H1 (cell line): ENCODE data around the gene NEDD9. TPM values are rescaled to one million over a fixed set of nuclear protein-coding genes. Genes with fewer than 3 reads are reported as not detected.

Experiments
- CTCF ChIA-PET: fragments of 300-600 bp; sonication (Branson Sonifier 250); formaldehyde crosslinking; loops from one replicate; lab custom pipeline; 2021; ENCODE audit not compliant: partially characterized antibody; lab: Charles Lee
- POLR2A ChIA-PET: fragments of 300-600 bp; sonication (Branson Sonifier 250); formaldehyde crosslinking; loops from one replicate; lab custom pipeline; 2021; ENCODE audit warnings: inconsistent platforms; ENCODE audit not compliant: partially characterized antibody; lab: Charles Lee
- DNase-seq, 2 experiments: peaks; one replicate each; pipeline versions ENCODE4 v3.0.0 to v3.0.0-alpha.2; 2010 to 2022; ENCODE audit warnings: low spot score in 2 of 2, low read depth in 1 of 2, mixed read lengths in 1 of 2
- FAIRE-seq: peaks from 2 replicates; lab custom pipeline; 2011; peaks lifted over from hg19 to GRCh38; lab: Jason Lieb, UNC
- H2AFZ ChIP-seq: 2 replicates; pipeline ENCODE4 v1.8.1; 2012; ENCODE audit warnings: low read length, inconsistent platforms
- H2AK5ac ChIP-seq: 2 replicates; pipeline ENCODE4 v1.6.1; 2013; ENCODE audit warnings: low read depth, low read length
- H2BK120ac ChIP-seq: replicated peaks from 2 replicates; pipeline ENCODE3; 2013; ENCODE audit warnings: low read depth, low read length, inconsistent platforms
- H2BK12ac ChIP-seq: 2 replicates; pipeline ENCODE4 v1.6.1; 2013; ENCODE audit warnings: low read depth, low read length
- H2BK15ac ChIP-seq: 2 replicates; pipeline ENCODE4 v1.6.1; 2013; ENCODE audit warnings: low read length
- H2BK20ac ChIP-seq: 2 replicates; pipeline ENCODE4 v1.6.1; 2013; ENCODE audit warnings: low read length
- H2BK5ac ChIP-seq: 2 replicates; pipeline ENCODE4 v1.6.1; 2013; ENCODE audit warnings: low read depth, low read length
- H3K14ac ChIP-seq: 2 replicates; pipeline ENCODE4 v1.6.1; 2013; ENCODE audit warnings: inconsistent platforms; ENCODE audit not compliant: insufficient read length
- H3K18ac ChIP-seq: 2 replicates; pipeline ENCODE4 v1.6.1; 2013; ENCODE audit warnings: low read length; ENCODE audit errors: extremely low read depth
- H3K23ac ChIP-seq: 2 replicates; pipeline ENCODE4 v1.6.1; 2013; ENCODE audit warnings: inconsistent platforms; ENCODE audit not compliant: insufficient read length
- H3K23me2 ChIP-seq: 2 replicates; pipeline ENCODE4 v1.6.1; 2013; ENCODE audit warnings: low read depth, low read length
- H3K27ac ChIP-seq: 2 replicates; pipeline ENCODE4 v1.6.1; 2011; ENCODE audit warnings: low read depth, low read length, inconsistent platforms
- H3K27me3 ChIP-seq, 4 experiments: replicated peaks in 1 of 4; 1 replicate in 1 of 4; 2 replicates in 3 of 4; pipeline versions ENCODE4 v1.6.1 to v1.8.1; 2011 to 2013; ENCODE audit warnings: low read length in 3 of 4, mild to moderate bottlenecking in 3 of 4, inconsistent platforms in 2 of 4, mixed read lengths in 2 of 4, moderate library complexity in 1 of 4; ENCODE audit not compliant: control insufficient read depth in 3 of 4, insufficient read depth in 3 of 4; ENCODE audit errors: extremely low read depth in 1 of 4
- H3K36me3 ChIP-seq, 4 experiments: 2 replicates each; pipeline versions ENCODE4 v1.6.1 to v1.8.1; 2011 to 2013; ENCODE audit warnings: mild to moderate bottlenecking in 4 of 4, low read length in 3 of 4, moderate library complexity in 2 of 4, control low read depth in 1 of 4, inconsistent platforms in 1 of 4; ENCODE audit not compliant: insufficient read depth in 4 of 4, control insufficient read depth in 2 of 4
- H3K4ac ChIP-seq: replicated peaks from 2 replicates; pipeline ENCODE3; 2013; ENCODE audit warnings: low read length, low read depth, mixed read lengths, inconsistent platforms; ENCODE audit not compliant: insufficient read length
- H3K4me1 ChIP-seq, 4 experiments: replicated peaks in 1 of 4; 1 replicate in 1 of 4; 2 replicates in 3 of 4; pipeline versions ENCODE4 v1.6.1 to v1.8.1; 2011 to 2013; ENCODE audit warnings: low read length in 3 of 4, inconsistent platforms in 2 of 4, mixed read lengths in 1 of 4; ENCODE audit not compliant: insufficient read depth in 4 of 4, control insufficient read depth in 3 of 4
- H3K4me2 ChIP-seq, 2 experiments: 2 replicates each; pipeline versions ENCODE4 v1.6.1 to v1.8.1; 2011 to 2013; ENCODE audit warnings: low read depth in 2 of 2, low read length in 2 of 2, control low read depth in 1 of 2, inconsistent platforms in 1 of 2, mild to moderate bottlenecking in 1 of 2; ENCODE audit not compliant: insufficient read depth in 1 of 2
- H3K4me3 ChIP-seq, 4 experiments: fragments of 200-600, 300-600 bp in 1 of 4; sonication (generic), shearing (Covaris generic), sonication (Bioruptor Twin) in 1 of 4; 2 replicates each; pipeline versions ENCODE4 v1.5.1 to v1.8.1; 2011 to 2016; ENCODE audit warnings: low read length in 4 of 4, low read depth in 3 of 4, control low read depth in 2 of 4, inconsistent platforms in 2 of 4, mild to moderate bottlenecking in 2 of 4, mixed read lengths in 1 of 4, moderate library complexity in 1 of 4; ENCODE audit not compliant: insufficient read depth in 2 of 4; ENCODE audit errors: extremely low read depth in 1 of 4
- H3K56ac ChIP-seq: replicated peaks from 2 replicates; pipeline ENCODE3; 2013; ENCODE audit warnings: low read depth, mild to moderate bottlenecking, mixed read lengths, low read length, inconsistent platforms; ENCODE audit not compliant: insufficient read length
- H3K79me1 ChIP-seq: 2 replicates; pipeline ENCODE4 v1.6.1; 2013; ENCODE audit warnings: low read depth, low read length, control low read depth
- H3K79me2 ChIP-seq, 2 experiments: 2 replicates each; pipeline versions ENCODE4 v1.6.1 to v1.8.1; 2012 to 2013; ENCODE audit warnings: low read length in 2 of 2, mild to moderate bottlenecking in 2 of 2, inconsistent platforms in 1 of 2; ENCODE audit not compliant: insufficient read depth in 2 of 2, control insufficient read depth in 1 of 2
- H3K9ac ChIP-seq, 4 experiments: replicated peaks in 1 of 4; 1 replicate in 1 of 4; 2 replicates in 3 of 4; pipeline versions ENCODE4 v1.6.1 to v1.8.1; 2011 to 2013; ENCODE audit warnings: low read depth in 3 of 4, low read length in 3 of 4, control low read depth in 2 of 4, mild to moderate bottlenecking in 2 of 4, moderate library complexity in 2 of 4, inconsistent platforms in 1 of 4; ENCODE audit errors: extremely low read depth in 1 of 4
- H3K9me3 ChIP-seq, 2 experiments: 2 replicates each; pipeline versions ENCODE4 v1.6.1 to v1.8.1; 2012 to 2013; ENCODE audit warnings: mild to moderate bottlenecking in 2 of 2, moderate library complexity in 2 of 2, control low read depth in 1 of 2, inconsistent platforms in 1 of 2, low read depth in 1 of 2, low read length in 1 of 2, mixed read lengths in 1 of 2; ENCODE audit not compliant: insufficient read depth in 2 of 2
- H4K20me1 ChIP-seq, 2 experiments: replicated peaks in 1 of 2; 2 replicates each; pipeline versions ENCODE3 to v1.8.1; 2011 to 2013; ENCODE audit warnings: inconsistent platforms in 2 of 2, low read length in 2 of 2, mild to moderate bottlenecking in 1 of 2; ENCODE audit not compliant: insufficient read depth in 2 of 2, control insufficient read depth in 1 of 2
- H4K5ac ChIP-seq: 2 replicates; pipeline ENCODE4 v1.6.1; 2013; ENCODE audit warnings: low read length, low read depth, mixed read lengths, inconsistent platforms; ENCODE audit not compliant: insufficient read length
- H4K8ac ChIP-seq: 2 replicates; pipeline ENCODE4 v1.8.0; 2013; ENCODE audit warnings: mild to moderate bottlenecking, moderate library complexity, low read length, inconsistent platforms; ENCODE audit not compliant: insufficient read depth; ENCODE audit errors: extremely low read depth
- H4K91ac ChIP-seq: replicated peaks from 2 replicates; pipeline ENCODE3; 2013; ENCODE audit warnings: low read length, mixed read lengths, inconsistent platforms; ENCODE audit not compliant: insufficient read length
- ASH2L ChIP-seq: fragments of 200-600, 300-600 bp; sonication (generic); IDR thresholded peaks from one replicate; pipeline ENCODE4 v1.7.1; 2017; ENCODE audit warnings: low read length
- POU5F1 ChIP-seq: IDR thresholded peaks from 2 replicates; pipeline ENCODE4 v1.6.1; 2011; ENCODE audit warnings: low read depth, mild to moderate bottlenecking, low read length, moderate library complexity
- RBBP5 ChIP-seq: IDR thresholded peaks from 2 replicates; pipeline ENCODE4 v1.7.1; 2012; ENCODE audit warnings: low read depth, mild to moderate bottlenecking, inconsistent platforms, low read length, moderate library complexity, borderline replicate concordance
- SAP30 ChIP-seq: fragments of 300-600 bp; sonication (generic); IDR thresholded peaks from 2 replicates; pipeline ENCODE4 v1.7.1; 2012; ENCODE audit warnings: low read length, moderate library complexity, mild to moderate bottlenecking, inconsistent platforms; ENCODE audit not compliant: insufficient read depth, insufficient replicate concordance
- WGBS, 2 experiments: shearing (Covaris generic) in 1 of 2; methylation state at CpG; one replicate each; pipeline versions ENCODE4 v1.1.6 to v1.1.7; 2013 to 2015; ENCODE audit warnings: low lambda C conversion rate in 2 of 2, mixed read lengths in 2 of 2, inconsistent platforms in 1 of 2, low coverage in 1 of 2, missing lambda C conversion rate in 1 of 2; ENCODE audit not compliant: insufficient replicate concordance in 2 of 2, insufficient coverage in 1 of 2, insufficient read length in 1 of 2; ENCODE audit errors: extremely low coverage in 1 of 2, missing lambda C conversion rate in 1 of 2; 5-methylcytosine and 5-hydroxymethylcytosine counted together
- polyA plus RNA-seq, 7 experiments: library from polyadenylated mRNA; depleted of rRNA in 3 of 7; stranded (reverse) in 5 of 7; unstranded in 2 of 7; fragments of >200 nt in 5 of 7; fragments of 200-250 nt in 2 of 7; gene quantifications; 1 replicate in 5 of 7; 2 replicates in 1 of 7; 4 replicates in 1 of 7; pipeline versions ENCODE4 v1.2.1 to v1.2.3, GENCODE V29; 2011 to 2013; ENCODE audit warnings: missing spikeins in 2 of 7, mixed read lengths in 2 of 7
- total RNA-seq: library from RNA; stranded (reverse); fragmentation: NEBNext Ultra II Directional; extraction: Animal tissue kit (Norgen Biotek cat#: 25700); gene quantifications from 2 replicates; pipeline ENCODE4 v1.2.1, GENCODE V29; 2021

NEDD9 gene
- total and polyA plus RNA-seq, 2 of the 8 experiments (the other 6 are each of a cell fraction or from before 2014, with no cell fraction given), result 3.6 to 12.0 TPM

DNA sequence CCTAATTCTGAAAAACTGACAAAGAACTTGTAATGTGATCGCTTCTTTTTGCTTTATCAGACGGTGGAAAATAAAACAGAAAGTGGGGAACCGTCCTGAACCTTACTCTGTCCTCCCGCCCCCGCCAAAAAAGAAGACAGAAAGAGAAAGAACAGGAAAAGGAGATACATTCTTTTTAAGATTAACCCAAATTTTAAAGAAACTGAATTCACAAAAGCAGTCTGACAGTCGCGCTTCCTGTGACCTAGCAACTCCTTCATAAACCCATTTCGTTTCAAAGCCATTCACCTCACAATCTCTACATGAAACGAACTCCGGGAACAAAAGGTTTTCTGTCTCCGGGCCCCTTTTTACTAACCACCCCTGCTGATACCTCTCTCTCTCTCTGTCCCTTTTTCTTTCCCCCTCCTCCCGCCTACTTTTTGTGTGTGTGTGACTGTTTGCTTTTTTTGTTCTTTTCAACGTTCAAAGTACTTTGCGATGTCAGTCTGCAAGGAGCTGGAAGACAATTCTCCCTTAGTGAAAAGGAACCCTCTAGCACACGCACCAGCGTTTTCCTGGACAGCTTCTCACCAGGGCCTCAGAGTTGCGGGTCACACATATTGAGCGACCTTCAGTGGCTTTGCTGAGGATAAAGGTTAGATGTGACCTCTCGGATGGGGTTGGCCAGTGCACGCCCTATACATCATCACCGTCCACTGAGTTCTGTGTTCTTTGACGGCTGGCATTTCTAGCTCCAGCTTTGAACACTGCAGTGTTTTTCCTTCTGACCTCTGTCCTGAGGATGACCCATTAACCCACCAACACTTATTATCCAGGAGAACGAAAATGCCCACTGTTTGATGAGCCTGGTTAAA lies 530 bp upstream of the NEDD9 start:
- no peak overlapping the region for H3K23ac ChIP-seq
- H3K14ac ChIP-seq, result no peak overlapping the region
- H4K91ac ChIP-seq, result no peak overlapping the region
- H3K4ac ChIP-seq, result no peak overlapping the region
- H3K4me3 ChIP-seq, result peak overlapping the region; percentile 29 to 87 (median 80); a peak in 7 of 8 replicates
- H3K56ac ChIP-seq, result no peak overlapping the region
- H3K27ac ChIP-seq, result no peak overlapping the region
- H2AK5ac ChIP-seq, result no peak overlapping the region
- peaks cover 0 to 3% (median 0%) of the 10 kb centered on the region in 4 experiments; a peak in 3 of 7 replicates for H3K27me3 ChIP-seq
- H4K8ac ChIP-seq, result no peak overlapping the region
- peak overlapping the region; percentile 82 to 99 for H3K4me2 ChIP-seq
- no peaks in the 10 kb centered on the region for H3K9me3 ChIP-seq
- H3K79me2 ChIP-seq, result no peaks in the 10 kb centered on the region
- H4K20me1 ChIP-seq, result no peaks in the 10 kb centered on the region
- H2BK12ac ChIP-seq, result peak overlapping the region; percentile 12; the same call in 1 of the 2 replicates
- H2BK5ac ChIP-seq, result no peak overlapping the region
- H2BK15ac ChIP-seq, result no peak overlapping the region; the same call in 1 of the 2 replicates
- POLR2A ChIA-PET, result interaction anchor here (1.0 to 1.6 kb wide), 5 partner anchors 9 to 36 kb away, joined by 3 to 6 read pairs (median 4); no protein-coding TSS in a partner anchor
- H3K36me3 ChIP-seq, result no peaks in the 10 kb centered on the region
- DNase-seq, result peak in 1 of 2 experiments; percentile 50
- CTCF ChIA-PET, result interaction anchor here (1.0 to 3.9 kb wide), 7 partner anchors 9 to 264 kb away, joined by 3 to 18 read pairs (median 4); no protein-coding TSS in a partner anchor
- WGBS, 2 experiments, result 26% methylated on average over 23 of the region's 23 CpGs; no CpG with 5 or more reads in 1 of the 2 experiments
- H4K5ac ChIP-seq, result no peak overlapping the region
- H3K9ac ChIP-seq, result no peak overlapping the region; a peak in 1 of 7 replicates
- no peak for TF ChIP-seq POU5F1
- TF ChIP-seq ASH2L, result peak; percentile 66
- TF ChIP-seq RBBP5, result 0 out of 2 replicates have a peak, but pooled peaks have one; percentile 21
- peak; percentile 78 for TF ChIP-seq SAP30
- H2BK120ac ChIP-seq, result no peak overlapping the region
- no peak for FAIRE-seq
- H3K4me1 ChIP-seq, result peaks cover 8 to 14% (median 9%) of the 10 kb centered on the region in 4 experiments; a peak in 6 of 7 replicates
- H2AFZ ChIP-seq, result peak overlapping the region; percentile 35
- H3K18ac ChIP-seq, result no peak overlapping the region; the same call in 1 of the 2 replicates
- H3K23me2 ChIP-seq, result peaks cover 6% of the 10 kb centered on the region; the same call in 1 of the 2 replicates
- no peaks in the 10 kb centered on the region for H3K79me1 ChIP-seq
- no peak overlapping the region for H2BK20ac ChIP-seq
